ENCODE results near the gene TCF12.

GRCh38 chr15:57084192-57084591 is 165.7 kb downstream of the TCF12 start:
- TF ChIP-seq CTCF (IDR thresholded peaks at IDR 0.05) (no peak), POLR2A (IDR thresholded peaks at IDR 0.05; ENCODE audit: low read depth) (no peak), POLR2AphosphoS5 (IDR thresholded peaks at IDR 0.05) (no peak)

All from esophagus muscularis mucosa (tissue), 3 donors.